WTC11 (cell line): ENCODE data around the gene RGL3. TPM values are rescaled to one million over a fixed set of nuclear protein-coding genes. Genes with fewer than 3 reads are reported as not detected.
A peak's percentile ranks its signal among the peaks of the same experiment; 100 is the strongest.

Experiments
- ATAC-seq: fragments of 200-7000 bp; cut with Tn5 transposase; 2 replicates; pipeline ENCODE4 v1.10.0; 2021; ENCODE audit warnings: mild to moderate bottlenecking, moderate library complexity
- CTCF ChIA-PET: fragments of 300-600 bp; sonication (Branson Sonifier 250); formaldehyde crosslinking; loops from one replicate; lab custom pipeline; 2021; ENCODE audit warnings: antibody characterized with exemption; lab: Charles Lee
- POLR2A ChIA-PET: fragments of 350-600 bp; sonication (Branson Sonifier 250); formaldehyde crosslinking; loops from one replicate; lab custom pipeline; 2021; ENCODE audit warnings: antibody characterized with exemption; lab: Charles Lee
- DNase-seq: peaks from one replicate; pipeline ENCODE4 v3.0.0; 2021; ENCODE audit warnings: low spot score
- H3K27ac Mint-ChIP-seq: 2 replicates; pipeline ENCODE4 v1.8.0; 2021; ENCODE audit warnings: mixed read lengths
- H3K27me3 Mint-ChIP-seq: 2 replicates; pipeline ENCODE4 v1.8.0; 2021; ENCODE audit warnings: low read depth, mild to moderate bottlenecking, moderate library complexity, mixed read lengths
- H3K36me3 Mint-ChIP-seq: 2 replicates; pipeline ENCODE4 v1.8.0; 2021; ENCODE audit warnings: mixed read lengths
- H3K4me1 Mint-ChIP-seq: 2 replicates; pipeline ENCODE4 v1.8.0; 2022; ENCODE audit warnings: mixed read lengths
- H3K4me3 Mint-ChIP-seq: 2 replicates; pipeline ENCODE4 v1.8.0; 2021; ENCODE audit warnings: mild to moderate bottlenecking, moderate library complexity, mixed read lengths
- H3K9me3 Mint-ChIP-seq: 2 replicates; pipeline ENCODE4 v1.8.0; 2021; ENCODE audit warnings: mixed read lengths
- ATF1 ChIP-seq: sonication (generic); formaldehyde crosslinking; IDR thresholded peaks from 2 replicates; pipeline ENCODE4 v1.8.1; 2023; ENCODE audit warnings: mild to moderate bottlenecking, moderate library complexity, missing genetic modification reagents
- ATF6 ChIP-seq: sonication (generic); formaldehyde crosslinking; IDR thresholded peaks from 2 replicates; pipeline ENCODE4 v1.8.1; 2023; ENCODE audit warnings: mild to moderate bottlenecking, missing genetic modification reagents
- CREM ChIP-seq: sonication (generic); formaldehyde crosslinking; IDR thresholded peaks from 2 replicates; pipeline ENCODE4 v1.8.1; 2022; ENCODE audit warnings: mild to moderate bottlenecking, missing genetic modification reagents, moderate library complexity
- E2F5 ChIP-seq: sonication (generic); formaldehyde crosslinking; IDR thresholded peaks from 2 replicates; pipeline ENCODE4 v1.8.1; 2022; ENCODE audit warnings: mild to moderate bottlenecking, moderate library complexity, missing genetic modification reagents
- EMX1 ChIP-seq: fragments of 250-450 bp; sonication (Bioruptor Pico); IDR thresholded peaks from 2 replicates; pipeline ENCODE4 v1.8.0; 2021; ENCODE audit warnings: mild to moderate bottlenecking
- ESRRA ChIP-seq: sonication (generic); formaldehyde crosslinking; IDR thresholded peaks from 2 replicates; pipeline ENCODE4 v1.8.1; 2022; ENCODE audit warnings: mild to moderate bottlenecking, missing genetic modification reagents, borderline replicate concordance
- JUN ChIP-seq: sonication (generic); formaldehyde crosslinking; IDR thresholded peaks from 2 replicates; pipeline ENCODE4 v1.8.0; 2023; ENCODE audit warnings: mild to moderate bottlenecking, missing genetic modification reagents
- KAT7 ChIP-seq: sonication (generic); formaldehyde crosslinking; IDR thresholded peaks from 2 replicates; pipeline ENCODE4 v1.8.1; 2023; ENCODE audit warnings: missing genetic modification reagents, mild to moderate bottlenecking, borderline replicate concordance
- NFYB ChIP-seq: sonication (generic); formaldehyde crosslinking; conservative IDR thresholded peaks from 2 replicates; pipeline ENCODE4 v1.8.0; 2022; ENCODE audit warnings: low read depth, missing genetic modification reagents
- NR2C2 ChIP-seq: sonication (generic); formaldehyde crosslinking; IDR thresholded peaks from 2 replicates; pipeline ENCODE4 v1.8.0; 2022; ENCODE audit warnings: mild to moderate bottlenecking, missing genetic modification reagents
- OVOL2 ChIP-seq: fragments of 250-450 bp; sonication (Bioruptor Pico); IDR thresholded peaks from 2 replicates; pipeline ENCODE4 v1.9.0; 2021; ENCODE audit warnings: mild to moderate bottlenecking, borderline replicate concordance
- PREB ChIP-seq: sonication (generic); formaldehyde crosslinking; IDR thresholded peaks from 2 replicates; pipeline ENCODE4 v1.8.1; 2022; ENCODE audit warnings: mild to moderate bottlenecking, missing genetic modification reagents, moderate library complexity, borderline replicate concordance
- SOX15 ChIP-seq: fragments of 250-450 bp; sonication (Bioruptor Pico); IDR thresholded peaks from 2 replicates; pipeline ENCODE4 v1.9.0; 2021; ENCODE audit warnings: mild to moderate bottlenecking
- SP1 ChIP-seq: sonication (generic); formaldehyde crosslinking; conservative IDR thresholded peaks from 2 replicates; pipeline ENCODE4 v1.8.1; 2022; ENCODE audit warnings: missing genetic modification reagents
- ZBTB43 ChIP-seq: sonication (generic); formaldehyde crosslinking; IDR thresholded peaks from 2 replicates; pipeline ENCODE4 v1.8.1; 2023; ENCODE audit warnings: mild to moderate bottlenecking, missing genetic modification reagents
- ZMAT4 ChIP-seq: fragments of 250-450 bp; sonication (Bioruptor Pico); IDR thresholded peaks from 2 replicates; pipeline ENCODE4 v1.9.0; 2021; ENCODE audit warnings: mild to moderate bottlenecking
- total RNA-seq: library from RNA; stranded (reverse); gene quantifications from 3 replicates; pipeline ENCODE4 v1.2.3, GENCODE V29; 2021
- TF ChIP-seq, protein P1 (sequence below): fragments of 200-600 bp; IDR thresholded peaks from 2 replicates; pipeline ENCODE4 v1.8.0; 2022; ENCODE audit warnings: antibody characterized with exemption
- TF ChIP-seq, protein P2 (sequence below): sonication (generic); formaldehyde crosslinking; IDR thresholded peaks from 2 replicates; pipeline ENCODE4 v1.8.0; 2022; ENCODE audit warnings: mild to moderate bottlenecking, missing genetic modification reagents
- TF ChIP-seq, protein P3 (sequence below): sonication (generic); formaldehyde crosslinking; IDR thresholded peaks from 2 replicates; pipeline ENCODE4 v1.8.1; 2022; ENCODE audit warnings: low read depth, missing genetic modification reagents, borderline replicate concordance
- TF ChIP-seq, protein P4 (sequence below): sonication (generic); formaldehyde crosslinking; IDR thresholded peaks from 2 replicates; pipeline ENCODE4 v1.8.1; 2023; ENCODE audit warnings: mild to moderate bottlenecking, missing genetic modification reagents, moderate library complexity
- TF ChIP-seq, protein P5 (sequence below): sonication (generic); formaldehyde crosslinking; IDR thresholded peaks from 2 replicates; pipeline ENCODE4 v1.8.0; 2022; ENCODE audit warnings: mild to moderate bottlenecking, missing genetic modification reagents

Gene RGL3
- total RNA-seq, 1 experiment from 2014 or later, result 69.0 TPM

GRCh38 chr19:11446652-11447301, 27.7 kb upstream of the RGL3 start:
- ATAC-seq (peak; percentile 83), DNase-seq (peak; percentile 88)
- Mint-ChIP-seq H3K27me3 (no peaks in the 10 kb centered on the region; the same call in 1 of the 2 replicates), H3K4me3 (no peak overlapping the region), H3K9me3 (no peaks in the 10 kb centered on the region), H3K27ac (no peak overlapping the region), H3K4me1 (peaks cover 7% of the 10 kb centered on the region), H3K36me3 (peaks cover 11% of the 10 kb centered on the region)
- ChIA-PET POLR2A (interaction anchor here (0.9 to 1.4 kb wide), 2 partner anchors 64 to 65 kb away, joined by 3 to 4 read pairs; no protein-coding TSS in a partner anchor), CTCF (interaction anchor here (1.1 to 6.5 kb wide), 11 partner anchors 12 to 203 kb away, joined by 3 to 103 read pairs (median 6); partner anchors contain the start of genes EPOR, ODAD3, PRKCSH and RGL3)
- no peak for TF ChIP-seq NFYB (CRISPR knock-in tag)
- TF ChIP-seq, protein P1, sequence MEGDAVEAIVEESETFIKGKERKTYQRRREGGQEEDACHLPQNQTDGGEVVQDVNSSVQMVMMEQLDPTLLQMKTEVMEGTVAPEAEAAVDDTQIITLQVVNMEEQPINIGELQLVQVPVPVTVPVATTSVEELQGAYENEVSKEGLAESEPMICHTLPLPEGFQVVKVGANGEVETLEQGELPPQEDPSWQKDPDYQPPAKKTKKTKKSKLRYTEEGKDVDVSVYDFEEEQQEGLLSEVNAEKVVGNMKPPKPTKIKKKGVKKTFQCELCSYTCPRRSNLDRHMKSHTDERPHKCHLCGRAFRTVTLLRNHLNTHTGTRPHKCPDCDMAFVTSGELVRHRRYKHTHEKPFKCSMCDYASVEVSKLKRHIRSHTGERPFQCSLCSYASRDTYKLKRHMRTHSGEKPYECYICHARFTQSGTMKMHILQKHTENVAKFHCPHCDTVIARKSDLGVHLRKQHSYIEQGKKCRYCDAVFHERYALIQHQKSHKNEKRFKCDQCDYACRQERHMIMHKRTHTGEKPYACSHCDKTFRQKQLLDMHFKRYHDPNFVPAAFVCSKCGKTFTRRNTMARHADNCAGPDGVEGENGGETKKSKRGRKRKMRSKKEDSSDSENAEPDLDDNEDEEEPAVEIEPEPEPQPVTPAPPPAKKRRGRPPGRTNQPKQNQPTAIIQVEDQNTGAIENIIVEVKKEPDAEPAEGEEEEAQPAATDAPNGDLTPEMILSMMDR, result peak; percentile 77

DNA sequence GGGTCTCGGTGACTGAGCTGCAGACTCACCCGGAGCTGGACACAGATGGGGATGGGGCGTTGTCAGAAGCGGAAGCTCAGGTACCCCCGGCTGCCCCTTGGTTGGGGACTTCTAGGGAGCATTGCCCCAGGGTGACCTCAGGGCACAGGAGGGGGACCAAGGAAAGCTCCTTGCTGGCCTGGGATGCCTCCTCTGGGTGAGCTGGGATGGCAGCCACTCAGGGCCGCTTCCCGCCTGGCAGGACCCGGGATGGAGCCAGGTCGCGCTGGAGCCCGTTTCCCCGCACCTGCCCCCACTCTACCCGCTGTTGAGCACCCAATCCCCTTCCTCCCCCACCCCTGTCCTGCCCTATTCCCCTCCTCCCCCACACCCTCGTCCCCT, 27.1 kb upstream of the RGL3 start:
- no peak overlapping the region for H3K4me3 Mint-ChIP-seq
- ChIA-PET CTCF (interaction anchor here (0.6 to 6.5 kb wide), 15 partner anchors 9 to 247 kb away, joined by 3 to 103 read pairs (median 5); partner anchors contain the start of genes EPOR, ODAD3, PRKCSH and RGL3), POLR2A (interaction anchor here (0.8 to 1.4 kb wide), 3 partner anchors 25 to 65 kb away, joined by 3 to 4 read pairs (median 4); no protein-coding TSS in a partner anchor)
- H3K36me3 Mint-ChIP-seq, result peaks cover 16% of the 10 kb centered on the region
- H3K4me1 Mint-ChIP-seq, result peaks cover 7% of the 10 kb centered on the region; the same call in 1 of the 2 replicates
- ATAC-seq, result 0 out of 2 replicates have a peak, but pooled peaks have one; percentile 7
- no peak for DNase-seq
- TF ChIP-seq KAT7 (CRISPR knock-in tag) (no peak), NR2C2 (no peak), E2F5 (CRISPR knock-in tag) (no peak), EMX1 (no peak), SP1 (CRISPR knock-in tag) (no peak), OVOL2 (CRISPR knock-in tag) (no peak), ATF6 (no peak), ATF1 (CRISPR knock-in tag) (no peak), JUN (CRISPR knock-in tag) (no peak), PREB (CRISPR knock-in tag) (no peak), ZBTB43 (CRISPR knock-in tag) (no peak), SOX15 (CRISPR knock-in tag) (no peak), ESRRA (no peak), ZMAT4 (CRISPR knock-in tag) (no peak), CREM (CRISPR knock-in tag) (no peak)
- TF ChIP-seq, protein P2, sequence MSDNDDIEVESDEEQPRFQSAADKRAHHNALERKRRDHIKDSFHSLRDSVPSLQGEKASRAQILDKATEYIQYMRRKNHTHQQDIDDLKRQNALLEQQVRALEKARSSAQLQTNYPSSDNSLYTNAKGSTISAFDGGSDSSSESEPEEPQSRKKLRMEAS, result no peak
- TF ChIP-seq, protein P3, sequence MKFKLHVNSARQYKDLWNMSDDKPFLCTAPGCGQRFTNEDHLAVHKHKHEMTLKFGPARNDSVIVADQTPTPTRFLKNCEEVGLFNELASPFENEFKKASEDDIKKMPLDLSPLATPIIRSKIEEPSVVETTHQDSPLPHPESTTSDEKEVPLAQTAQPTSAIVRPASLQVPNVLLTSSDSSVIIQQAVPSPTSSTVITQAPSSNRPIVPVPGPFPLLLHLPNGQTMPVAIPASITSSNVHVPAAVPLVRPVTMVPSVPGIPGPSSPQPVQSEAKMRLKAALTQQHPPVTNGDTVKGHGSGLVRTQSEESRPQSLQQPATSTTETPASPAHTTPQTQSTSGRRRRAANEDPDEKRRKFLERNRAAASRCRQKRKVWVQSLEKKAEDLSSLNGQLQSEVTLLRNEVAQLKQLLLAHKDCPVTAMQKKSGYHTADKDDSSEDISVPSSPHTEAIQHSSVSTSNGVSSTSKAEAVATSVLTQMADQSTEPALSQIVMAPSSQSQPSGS (CRISPR knock-in tag), result no peak
- TF ChIP-seq, protein P4, sequence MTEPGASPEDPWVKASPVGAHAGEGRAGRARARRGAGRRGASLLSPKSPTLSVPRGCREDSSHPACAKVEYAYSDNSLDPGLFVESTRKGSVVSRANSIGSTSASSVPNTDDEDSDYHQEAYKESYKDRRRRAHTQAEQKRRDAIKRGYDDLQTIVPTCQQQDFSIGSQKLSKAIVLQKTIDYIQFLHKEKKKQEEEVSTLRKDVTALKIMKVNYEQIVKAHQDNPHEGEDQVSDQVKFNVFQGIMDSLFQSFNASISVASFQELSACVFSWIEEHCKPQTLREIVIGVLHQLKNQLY (CRISPR knock-in tag), result no peak
- TF ChIP-seq, protein P5, sequence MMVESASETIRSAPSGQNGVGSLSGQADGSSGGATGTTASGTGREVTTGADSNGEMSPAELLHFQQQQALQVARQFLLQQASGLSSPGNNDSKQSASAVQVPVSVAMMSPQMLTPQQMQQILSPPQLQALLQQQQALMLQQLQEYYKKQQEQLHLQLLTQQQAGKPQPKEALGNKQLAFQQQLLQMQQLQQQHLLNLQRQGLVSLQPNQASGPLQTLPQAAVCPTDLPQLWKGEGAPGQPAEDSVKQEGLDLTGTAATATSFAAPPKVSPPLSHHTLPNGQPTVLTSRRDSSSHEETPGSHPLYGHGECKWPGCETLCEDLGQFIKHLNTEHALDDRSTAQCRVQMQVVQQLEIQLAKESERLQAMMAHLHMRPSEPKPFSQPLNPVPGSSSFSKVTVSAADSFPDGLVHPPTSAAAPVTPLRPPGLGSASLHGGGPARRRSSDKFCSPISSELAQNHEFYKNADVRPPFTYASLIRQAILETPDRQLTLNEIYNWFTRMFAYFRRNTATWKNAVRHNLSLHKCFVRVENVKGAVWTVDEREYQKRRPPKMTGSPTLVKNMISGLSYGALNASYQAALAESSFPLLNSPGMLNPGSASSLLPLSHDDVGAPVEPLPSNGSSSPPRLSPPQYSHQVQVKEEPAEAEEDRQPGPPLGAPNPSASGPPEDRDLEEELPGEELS, result no peak
- no peaks in the 10 kb centered on the region; the same call in 1 of the 2 replicates for H3K27me3 Mint-ChIP-seq
- H3K9me3 Mint-ChIP-seq, result no peaks in the 10 kb centered on the region
- no peak overlapping the region for H3K27ac Mint-ChIP-seq
